ENCODE measurements around the gene PERCC1. TPM values are rescaled to one million over a fixed set of nuclear protein-coding genes. Genes with fewer than 3 reads are reported as not detected.
"Not testable (repeated sequence)": the region's sequence is repeated elsewhere in the genome, so short reads cannot be mapped to it uniquely, and the experiment has no call there.

The PERCC1 gene
- total RNA-seq, 6 experiments from 2014 or later: not detected

GRCh38 chr16:1465567-1465915 is 34.7 kb downstream of the PERCC1 start:
- Mint-ChIP-seq H3K9me3 (no peaks in the 10 kb centered on the region), H3K27me3 (ENCODE audit: insufficient read depth) (no peaks in the 10 kb centered on the region), H3K4me1 (ENCODE audit: low read depth) (peaks cover 6% of the 10 kb centered on the region), H3K27ac (no peak overlapping the region), H3K4me3 (no peak overlapping the region), H3K36me3 (ENCODE audit: low read depth) (no peaks in the 10 kb centered on the region)
- DNase-seq: no peak
- TF ChIP-seq, protein P1, sequence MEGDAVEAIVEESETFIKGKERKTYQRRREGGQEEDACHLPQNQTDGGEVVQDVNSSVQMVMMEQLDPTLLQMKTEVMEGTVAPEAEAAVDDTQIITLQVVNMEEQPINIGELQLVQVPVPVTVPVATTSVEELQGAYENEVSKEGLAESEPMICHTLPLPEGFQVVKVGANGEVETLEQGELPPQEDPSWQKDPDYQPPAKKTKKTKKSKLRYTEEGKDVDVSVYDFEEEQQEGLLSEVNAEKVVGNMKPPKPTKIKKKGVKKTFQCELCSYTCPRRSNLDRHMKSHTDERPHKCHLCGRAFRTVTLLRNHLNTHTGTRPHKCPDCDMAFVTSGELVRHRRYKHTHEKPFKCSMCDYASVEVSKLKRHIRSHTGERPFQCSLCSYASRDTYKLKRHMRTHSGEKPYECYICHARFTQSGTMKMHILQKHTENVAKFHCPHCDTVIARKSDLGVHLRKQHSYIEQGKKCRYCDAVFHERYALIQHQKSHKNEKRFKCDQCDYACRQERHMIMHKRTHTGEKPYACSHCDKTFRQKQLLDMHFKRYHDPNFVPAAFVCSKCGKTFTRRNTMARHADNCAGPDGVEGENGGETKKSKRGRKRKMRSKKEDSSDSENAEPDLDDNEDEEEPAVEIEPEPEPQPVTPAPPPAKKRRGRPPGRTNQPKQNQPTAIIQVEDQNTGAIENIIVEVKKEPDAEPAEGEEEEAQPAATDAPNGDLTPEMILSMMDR (IDR thresholded peaks at IDR 0.05): no peak

DNA sequence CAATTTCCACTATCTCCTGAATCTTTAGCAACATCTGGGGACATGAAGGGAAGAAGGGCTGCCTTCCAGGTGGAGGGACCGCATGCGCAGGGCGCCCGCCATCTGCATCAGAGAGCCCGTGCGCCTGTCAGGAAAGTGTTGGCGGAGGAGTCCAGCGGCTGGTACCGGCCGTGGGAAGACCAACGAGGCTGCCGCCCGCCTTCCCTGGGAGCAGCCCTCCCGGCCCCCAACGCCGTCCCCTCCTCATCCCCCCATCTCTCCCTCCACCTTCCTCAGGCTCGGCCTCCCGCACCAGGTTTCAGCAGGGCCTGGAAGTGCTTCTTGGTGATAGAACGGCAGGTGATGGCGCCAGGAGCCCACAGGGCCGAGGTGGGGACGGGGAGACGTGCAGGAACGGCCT is 35.2 kb downstream of the PERCC1 start:
- TF ChIP-seq, protein P1 (IDR thresholded peaks at IDR 0.05): no peak
- no peak for DNase-seq
- Mint-ChIP-seq H3K36me3 (ENCODE audit: low read depth) (no peaks in the 10 kb centered on the region), H3K27ac (no peak overlapping the region), H3K4me1 (ENCODE audit: low read depth) (peaks cover 11% of the 10 kb centered on the region), H3K27me3 (ENCODE audit: insufficient read depth) (no peaks in the 10 kb centered on the region), H3K9me3 (no peaks in the 10 kb centered on the region), H3K4me3 (no peak overlapping the region)

GRCh38 chr16:1466968-1467521 is 36.2 kb downstream of the PERCC1 start:
- Mint-ChIP-seq H3K4me1 (ENCODE audit: low read depth) (peaks cover 15% of the 10 kb centered on the region), H3K27me3 (ENCODE audit: insufficient read depth) (no peaks in the 10 kb centered on the region; the same call in 1 of the 2 replicates), H3K4me3 (no peak overlapping the region), H3K9me3 (no peaks in the 10 kb centered on the region), H3K27ac (no peak overlapping the region), H3K36me3 (ENCODE audit: low read depth) (no peaks in the 10 kb centered on the region)
- no peak for DNase-seq
- TF ChIP-seq, protein P1 (IDR thresholded peaks at IDR 0.05): no peak

DNA sequence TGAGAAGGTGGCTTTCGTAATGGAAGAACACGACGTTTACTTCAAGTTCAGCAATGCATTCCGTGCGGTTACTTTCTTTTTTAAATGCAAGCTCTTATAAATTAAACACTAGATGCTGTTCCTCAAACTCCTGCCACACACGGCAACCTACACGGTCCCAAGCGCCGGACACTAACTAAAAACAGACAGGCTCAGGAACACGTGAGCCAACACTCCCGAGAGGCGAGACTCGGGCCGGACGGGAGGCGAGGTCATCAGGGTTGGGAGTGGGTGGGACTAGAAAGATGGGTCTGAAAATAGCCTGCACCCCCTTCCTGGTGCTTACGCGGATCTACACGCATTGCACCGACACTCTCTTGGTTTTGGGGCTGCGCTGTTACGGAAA is 37.5 kb downstream of the PERCC1 start:
- TF ChIP-seq, protein P1 (IDR thresholded peaks at IDR 0.05): no peak
- DNase-seq: no peak
- H3K36me3 Mint-ChIP-seq (ENCODE audit: low read depth): no peaks in the 10 kb centered on the region
- H3K9me3 Mint-ChIP-seq: no peaks in the 10 kb centered on the region
- H3K27me3 Mint-ChIP-seq (ENCODE audit: insufficient read depth): no peaks in the 10 kb centered on the region; the same call in 1 of the 2 replicates
- no peak overlapping the region for H3K4me3 Mint-ChIP-seq
- H3K4me1 Mint-ChIP-seq (ENCODE audit: low read depth): peaks cover 15% of the 10 kb centered on the region
- no peak overlapping the region for H3K27ac Mint-ChIP-seq

DNA sequence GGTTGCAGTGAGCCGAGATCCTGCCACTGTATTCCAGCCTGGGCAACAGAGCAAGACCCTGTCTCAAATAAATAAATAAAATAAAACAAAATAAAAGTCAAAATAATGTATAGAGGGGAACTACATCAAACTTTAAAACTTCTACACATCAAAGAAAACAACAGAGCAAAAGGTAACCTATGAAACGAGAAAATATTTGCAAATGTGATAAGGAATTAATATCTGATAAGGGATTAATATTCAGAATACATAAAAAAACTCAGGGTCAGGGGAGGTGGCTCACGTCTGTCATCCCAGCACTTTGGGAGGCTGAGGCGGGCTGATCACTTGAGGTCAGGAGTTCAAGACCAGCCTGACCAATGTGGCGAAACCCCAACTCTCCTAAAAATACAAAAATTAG is 38.3 kb downstream of the PERCC1 start:
- not testable (repeated sequence) for H3K9me3 Mint-ChIP-seq; H3K36me3 Mint-ChIP-seq (ENCODE audit: low read depth); H3K4me3 Mint-ChIP-seq; H3K27ac Mint-ChIP-seq; DNase-seq; H3K27me3 Mint-ChIP-seq (ENCODE audit: insufficient read depth)
- H3K4me1 Mint-ChIP-seq (ENCODE audit: low read depth): peaks cover 19% of the 10 kb centered on the region

GRCh38 chr16:1469693-1470201 is 38.9 kb downstream of the PERCC1 start:
- Mint-ChIP-seq H3K27me3 (ENCODE audit: insufficient read depth) (peaks cover 1% of the 10 kb centered on the region), H3K4me3 (no peak overlapping the region), H3K36me3 (ENCODE audit: low read depth) (no peaks in the 10 kb centered on the region), H3K27ac (no peak overlapping the region), H3K4me1 (ENCODE audit: low read depth) (peaks cover 20% of the 10 kb centered on the region), H3K9me3 (no peaks in the 10 kb centered on the region)
- no peak for DNase-seq
- TF ChIP-seq, protein P1 (IDR thresholded peaks at IDR 0.05): no peak
